Mesothelial cell of epicardium (in vitro differentiated cells): Measurements from ENCODE around the gene C9orf72. TPM values are rescaled to one million over a fixed set of nuclear protein-coding genes. Genes with fewer than 3 reads are reported as not detected.

ENCODE experiments used
- DNase-seq, 2 experiments: peaks; one replicate each; pipeline ENCODE4 v3.0.0; 2021; ENCODE audit warnings: low spot score in 2 of 2; ENCODE audit not compliant: unreplicated experiment in 2 of 2
- H3K27ac Mint-ChIP-seq: 2 replicates; pipeline ENCODE4 v1.8.0; 2021; ENCODE audit warnings: mixed read lengths
- H3K27me3 Mint-ChIP-seq: 2 replicates; pipeline ENCODE4 v1.8.0; 2021; ENCODE audit warnings: low read depth, mixed read lengths
- H3K36me3 Mint-ChIP-seq: 2 replicates; pipeline ENCODE4 v1.8.0; 2021; ENCODE audit warnings: mixed read lengths
- H3K4me1 Mint-ChIP-seq: 2 replicates; pipeline ENCODE4 v1.8.0; 2021; ENCODE audit warnings: mixed read lengths
- H3K4me3 Mint-ChIP-seq: 2 replicates; pipeline ENCODE4 v1.8.0; 2021; ENCODE audit warnings: mild to moderate bottlenecking, moderate library complexity, mixed read lengths
- H3K9me3 Mint-ChIP-seq: 2 replicates; pipeline ENCODE4 v1.8.0; 2021; ENCODE audit warnings: mixed read lengths
- total RNA-seq: library from RNA; stranded (reverse); gene quantifications from 3 replicates; pipeline ENCODE4 v1.2.1, GENCODE V29; 2021
- TF ChIP-seq, protein P1 (sequence below): fragments of 200-600 bp; sonication (generic); IDR thresholded peaks from one replicate; pipeline ENCODE4 v1.5.0; 2021; ENCODE audit warnings: antibody characterized with exemption; ENCODE audit not compliant: unreplicated experiment

Gene C9orf72
- total RNA-seq, 1 donor from 2014 or later = 22.0 TPM

DNA sequence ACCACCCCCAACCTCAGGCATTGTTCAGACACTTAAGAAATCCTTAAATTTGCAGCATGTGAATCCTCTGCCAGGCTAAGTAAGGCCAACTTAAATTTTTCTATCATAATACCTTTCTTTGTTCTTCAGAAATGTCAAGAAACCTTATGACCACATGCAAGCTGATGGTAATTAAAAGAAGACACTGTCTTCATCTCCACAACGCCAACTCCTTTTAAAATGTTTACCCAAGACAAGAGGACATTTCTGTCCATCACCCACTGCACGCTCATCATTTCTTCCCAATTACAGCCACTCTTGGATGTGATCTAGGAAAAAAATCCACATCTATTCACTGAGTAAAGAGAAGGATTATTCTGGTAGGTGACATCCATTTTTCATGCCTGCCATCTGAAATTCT lies 55.3 kb downstream of the C9orf72 start:
- no peaks in the 10 kb centered on the region for H3K9me3 Mint-ChIP-seq
- DNase-seq = no peak

DNA sequence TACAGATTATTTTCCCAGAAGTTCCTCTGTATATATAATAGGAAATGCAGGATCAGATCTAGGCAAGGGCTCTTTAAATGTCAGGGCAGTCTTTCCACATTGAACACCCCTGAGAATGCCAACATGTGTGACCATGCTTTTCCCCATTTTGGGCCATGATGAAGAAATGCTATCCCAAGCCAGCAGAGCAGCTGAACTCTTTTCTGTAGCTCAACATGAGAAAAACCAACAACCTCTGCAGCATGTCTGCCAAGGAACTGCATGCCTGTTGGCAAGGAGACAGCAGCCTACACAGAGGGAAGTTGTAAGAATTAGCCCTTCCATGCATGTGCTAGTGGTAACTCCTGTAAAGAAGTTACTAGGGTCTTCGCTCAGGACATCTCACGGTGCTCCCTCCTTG lies 58.7 kb downstream of the C9orf72 start:
- no peak overlapping the region for H3K4me3 Mint-ChIP-seq
- H3K9me3 Mint-ChIP-seq = no peaks in the 10 kb centered on the region
- no peaks in the 10 kb centered on the region for H3K27me3 Mint-ChIP-seq
- TF ChIP-seq, protein P1, sequence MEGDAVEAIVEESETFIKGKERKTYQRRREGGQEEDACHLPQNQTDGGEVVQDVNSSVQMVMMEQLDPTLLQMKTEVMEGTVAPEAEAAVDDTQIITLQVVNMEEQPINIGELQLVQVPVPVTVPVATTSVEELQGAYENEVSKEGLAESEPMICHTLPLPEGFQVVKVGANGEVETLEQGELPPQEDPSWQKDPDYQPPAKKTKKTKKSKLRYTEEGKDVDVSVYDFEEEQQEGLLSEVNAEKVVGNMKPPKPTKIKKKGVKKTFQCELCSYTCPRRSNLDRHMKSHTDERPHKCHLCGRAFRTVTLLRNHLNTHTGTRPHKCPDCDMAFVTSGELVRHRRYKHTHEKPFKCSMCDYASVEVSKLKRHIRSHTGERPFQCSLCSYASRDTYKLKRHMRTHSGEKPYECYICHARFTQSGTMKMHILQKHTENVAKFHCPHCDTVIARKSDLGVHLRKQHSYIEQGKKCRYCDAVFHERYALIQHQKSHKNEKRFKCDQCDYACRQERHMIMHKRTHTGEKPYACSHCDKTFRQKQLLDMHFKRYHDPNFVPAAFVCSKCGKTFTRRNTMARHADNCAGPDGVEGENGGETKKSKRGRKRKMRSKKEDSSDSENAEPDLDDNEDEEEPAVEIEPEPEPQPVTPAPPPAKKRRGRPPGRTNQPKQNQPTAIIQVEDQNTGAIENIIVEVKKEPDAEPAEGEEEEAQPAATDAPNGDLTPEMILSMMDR = no peak
- no peak for DNase-seq
- no peak overlapping the region for H3K27ac Mint-ChIP-seq
- no peaks in the 10 kb centered on the region for H3K36me3 Mint-ChIP-seq
- peaks cover 3% of the 10 kb centered on the region for H3K4me1 Mint-ChIP-seq

More for the DNA sequence above, 55.3 kb downstream of the C9orf72 start:
- Mint-ChIP-seq H3K4me3 (no peak overlapping the region), H3K27ac (no peak overlapping the region), H3K4me1 (peaks cover 7% of the 10 kb centered on the region), H3K27me3 (no peaks in the 10 kb centered on the region), H3K36me3 (no peaks in the 10 kb centered on the region)
- TF ChIP-seq, protein P1 = no peak

DNA sequence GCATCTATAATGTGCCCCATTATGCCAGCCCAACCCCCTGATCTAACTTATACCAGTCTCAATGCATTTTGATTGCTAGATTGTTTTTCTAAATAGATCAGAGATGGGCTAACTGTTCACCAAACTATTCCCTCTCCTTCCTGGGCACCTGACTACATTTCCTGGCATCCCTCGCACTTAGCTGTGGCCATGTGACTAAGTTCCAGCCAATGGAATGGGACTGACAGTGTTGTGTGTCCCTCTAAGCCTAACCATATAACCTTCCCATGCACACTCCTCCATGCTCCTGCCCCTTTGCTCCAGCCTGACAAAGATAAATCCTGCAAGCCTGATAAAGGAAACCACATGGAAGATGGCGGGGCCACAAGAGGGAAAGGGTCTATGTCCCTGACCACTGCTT lies 61.5 kb downstream of the C9orf72 start:
- no peaks in the 10 kb centered on the region for H3K27me3 Mint-ChIP-seq
- H3K36me3 Mint-ChIP-seq = peaks cover 14% of the 10 kb centered on the region
- H3K4me1 Mint-ChIP-seq = no peaks in the 10 kb centered on the region
- H3K9me3 Mint-ChIP-seq = no peaks in the 10 kb centered on the region
- H3K4me3 Mint-ChIP-seq = no peak overlapping the region
- no peak overlapping the region for H3K27ac Mint-ChIP-seq
- no peak for DNase-seq
- TF ChIP-seq, protein P1 = no peak

DNA sequence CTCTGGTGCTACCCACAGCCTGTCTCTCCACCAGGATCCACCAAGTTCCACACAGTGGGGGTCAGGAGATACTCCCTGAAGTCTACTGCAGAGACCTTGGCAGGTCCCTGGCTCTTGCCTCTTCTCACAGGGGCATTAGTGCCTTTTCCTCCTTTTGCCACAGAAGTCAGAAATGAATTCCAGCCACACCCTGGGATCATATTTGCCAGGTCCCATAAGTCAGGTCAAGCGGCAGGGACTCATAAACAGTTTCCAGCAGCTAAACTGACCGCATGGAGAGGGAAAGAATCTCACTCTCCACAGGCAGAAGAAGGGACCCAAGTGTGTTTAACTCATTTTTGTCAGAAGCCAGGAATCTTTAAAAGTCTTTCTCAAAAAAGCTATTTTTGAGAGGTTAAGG lies 62.5 kb downstream of the C9orf72 start:
- Mint-ChIP-seq H3K27ac (no peak overlapping the region), H3K36me3 (peaks cover 18% of the 10 kb centered on the region), H3K4me3 (no peak overlapping the region), H3K9me3 (peaks cover 5% of the 10 kb centered on the region), H3K4me1 (no peaks in the 10 kb centered on the region), H3K27me3 (no peaks in the 10 kb centered on the region)
- TF ChIP-seq, protein P1 = no peak
- no peak for DNase-seq

DNA sequence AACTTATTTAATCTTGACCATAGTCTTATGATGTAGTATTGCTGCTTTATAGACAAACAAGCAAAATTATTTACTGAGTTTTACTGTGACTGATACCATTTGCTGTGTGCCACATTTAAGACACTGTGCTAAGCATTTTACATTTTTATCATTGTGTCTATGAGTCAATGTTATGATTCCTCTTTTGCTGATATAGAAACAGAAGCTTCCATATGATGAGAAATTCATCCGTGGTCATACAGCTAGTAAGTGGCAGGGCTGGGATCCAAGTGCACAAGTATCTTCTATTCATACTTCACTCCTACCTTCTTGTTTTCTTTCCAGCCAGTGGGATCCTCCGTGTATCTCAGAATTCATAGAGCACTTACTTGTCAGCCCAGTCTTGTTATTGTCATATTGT lies 66.3 kb downstream of the C9orf72 start:
- Mint-ChIP-seq H3K27ac (no peak overlapping the region), H3K4me3 (no peak overlapping the region), H3K9me3 (peaks cover 12% of the 10 kb centered on the region)

More for the DNA sequence above, 66.3 kb downstream of the C9orf72 start:
- Mint-ChIP-seq H3K36me3 (peaks cover 24% of the 10 kb centered on the region), H3K27me3 (no peaks in the 10 kb centered on the region), H3K4me1 (peaks cover under 1% of the 10 kb centered on the region)
- DNase-seq = no peak
- TF ChIP-seq, protein P1 = no peak
